ENCODE data around the gene ARID1B. TPM values are rescaled to one million over a fixed set of nuclear protein-coding genes. Genes with fewer than 3 reads are reported as not detected.

The ARID1B gene
- total RNA-seq, 4 donors from 2014 or later: 25.2 to 103 (median 59.5) TPM

- Histone ChIP-seq H3K9me3 (no peaks in the 10 kb centered on the region), H3K4me1 (peaks cover 5 to 80% (median 9%) of the 10 kb centered on the region in 3 donors), H3K36me3 (peaks cover 0 to 9% (median 0%) of the 10 kb centered on the region in 3 donors), H3K27ac (no peak overlapping the region), H3K27me3 (no peaks in the 10 kb centered on the region), H3K4me3 (no peak overlapping the region)
- no peak for DNase-seq
- 86 to 90% methylated on average over 9 to 11 of the region's 11 CpGs for WGBS, 2 donors
- TF ChIP-seq POLR2A (IDR thresholded peaks at IDR 0.05): no peak
- no peak for TF ChIP-seq CTCF (IDR thresholded peaks at IDR 0.05)
- intact Hi-C loops (cut with DNase I): no loop called here
Measured at GRCh38 chr6:156807028-156807427, 29.9 kb downstream of the ARID1B start.

DNA sequence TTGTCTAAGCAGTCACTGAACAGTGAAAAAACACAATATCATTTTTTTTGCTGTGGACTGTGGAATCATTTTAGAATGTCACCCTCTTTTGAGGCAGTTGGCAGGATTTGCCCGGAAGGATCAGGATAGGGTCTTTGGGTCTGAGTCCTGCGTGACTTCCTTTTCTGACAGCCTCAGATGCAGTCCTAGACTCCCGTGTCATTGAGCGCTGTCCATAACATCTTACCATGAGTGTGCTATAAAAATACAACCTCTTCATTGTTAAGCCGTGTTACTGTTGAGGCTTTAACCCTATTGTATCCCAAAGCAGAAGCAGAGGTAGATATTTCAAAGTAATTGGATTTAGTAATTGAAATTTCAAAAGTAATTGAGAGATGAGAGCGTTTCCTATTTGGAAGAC, 30.6 kb downstream of the ARID1B start:
- Histone ChIP-seq H3K4me1 (peaks cover 5 to 77% (median 6%) of the 10 kb centered on the region in 3 donors), H3K27me3 (no peaks in the 10 kb centered on the region), H3K36me3 (peaks cover 0 to 9% (median 0%) of the 10 kb centered on the region in 3 donors), H3K4me3 (no peak overlapping the region), H3K9me3 (no peaks in the 10 kb centered on the region), H3K27ac (no peak overlapping the region)
- DNase-seq: no peak
- TF ChIP-seq POLR2A (IDR thresholded peaks at IDR 0.05) (no peak), CTCF (IDR thresholded peaks at IDR 0.05) (no peak)
- WGBS, 2 donors: 72 to 81% methylated on average over 6 of the region's 6 CpGs
- intact Hi-C loops (cut with DNase I): no loop called here

- DNase-seq: no peak
- Histone ChIP-seq H3K4me1 (peaks cover 5 to 75% (median 6%) of the 10 kb centered on the region in 3 donors), H3K27ac (no peak overlapping the region), H3K27me3 (no peaks in the 10 kb centered on the region), H3K9me3 (no peaks in the 10 kb centered on the region), H3K36me3 (peaks cover 0 to 9% (median 0%) of the 10 kb centered on the region in 3 donors), H3K4me3 (no peak overlapping the region)
- 24 to 35% methylated on average over 2 of the region's 2 CpGs for WGBS, 2 donors
- intact Hi-C loops (cut with DNase I): no loop called here
- TF ChIP-seq CTCF (IDR thresholded peaks at IDR 0.05) (no peak), POLR2A (IDR thresholded peaks at IDR 0.05) (no peak)
Measured at GRCh38 chr6:156808287-156808686, 31.1 kb downstream of the ARID1B start.

GRCh38 chr6:156809034-156809433, 31.9 kb downstream of the ARID1B start:
- Histone ChIP-seq H3K4me3 (no peak overlapping the region), H3K36me3 (peaks cover 0 to 9% (median 0%) of the 10 kb centered on the region in 3 donors), H3K27ac (no peak overlapping the region), H3K4me1 (peaks cover 5 to 77% (median 6%) of the 10 kb centered on the region in 3 donors), H3K9me3 (no peaks in the 10 kb centered on the region), H3K27me3 (no peaks in the 10 kb centered on the region)
- intact Hi-C loops (cut with DNase I): no loop called here
- DNase-seq: no peak
- WGBS, 2 donors: 61% methylated on average over 4 of the region's 4 CpGs
- TF ChIP-seq POLR2A (IDR thresholded peaks at IDR 0.05): no peak
- no peak for TF ChIP-seq CTCF (IDR thresholded peaks at IDR 0.05)

DNA sequence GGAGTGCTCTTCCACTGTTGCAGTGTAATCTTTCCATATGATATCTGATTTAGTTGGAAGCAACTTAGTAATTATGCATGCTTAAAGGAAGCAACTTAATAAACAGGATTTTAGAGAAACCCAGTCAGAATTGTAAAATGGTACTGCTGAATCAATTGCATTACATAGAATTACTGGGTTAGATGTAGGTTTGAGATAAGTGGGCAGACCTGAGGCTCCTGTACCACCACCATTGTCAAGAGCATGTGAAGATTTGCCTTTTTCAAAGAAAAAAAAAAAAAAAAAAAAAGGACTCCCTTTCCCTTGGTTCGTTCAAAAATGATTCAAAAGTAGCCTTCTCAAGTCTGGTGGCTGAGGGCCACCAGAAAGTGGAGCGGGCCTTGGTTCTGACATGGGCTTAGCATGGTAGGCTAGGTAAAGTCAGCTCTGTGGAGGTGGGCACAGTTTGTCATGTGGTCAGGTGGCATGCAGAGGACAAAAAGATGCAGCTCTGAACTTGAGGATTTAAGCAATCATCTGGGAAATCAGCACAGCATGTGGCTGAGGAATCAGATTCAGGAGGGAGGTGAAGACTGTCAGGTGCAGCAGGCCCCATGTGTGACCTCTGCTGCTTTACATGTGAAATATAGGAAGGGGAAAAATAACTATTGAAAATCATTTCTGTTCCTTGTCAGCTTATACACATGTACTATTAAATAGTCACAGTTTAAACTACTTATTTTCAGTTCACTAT, 32.4 kb downstream of the ARID1B start:
- peaks cover 0 to 9% (median 0%) of the 10 kb centered on the region in 3 donors for H3K36me3 ChIP-seq
- H3K4me3 ChIP-seq: no peak overlapping the region
- whole genome bisulfite sequencing, 2 donors: 70 to 73% methylated on average over 2 of the region's 2 CpGs
- TF ChIP-seq CTCF (IDR thresholded peaks at IDR 0.05) (no peak), POLR2A (IDR thresholded peaks at IDR 0.05) (no peak)
- no peak overlapping the region for H3K27ac ChIP-seq
- intact Hi-C loops (cut with DNase I): no loop called here
- peaks cover 5 to 77% (median 6%) of the 10 kb centered on the region in 3 donors for H3K4me1 ChIP-seq
- no peak for DNase-seq
- H3K27me3 ChIP-seq: no peaks in the 10 kb centered on the region
- no peaks in the 10 kb centered on the region for H3K9me3 ChIP-seq
